Epithelial cell of proximal tubule (primary cell): ENCODE results near the gene KRT80. TPM values are rescaled to one million over a fixed set of nuclear protein-coding genes. Genes with fewer than 3 reads are reported as not detected.

Source experiments
- DNase-seq: peaks from one replicate; pipeline ENCODE4 v3.0.0-alpha.2; 2011; ENCODE audit warnings: low read depth
- H3K4me3 ChIP-seq: 2 replicates; pipeline ENCODE4 v1.5.1; 2011; ENCODE audit warnings: low read depth, mild to moderate bottlenecking, low read length
- total RNA-seq: library from RNA; depleted of rRNA; stranded (reverse); fragments of >200 nt; gene quantifications from 2 replicates; pipeline ENCODE4 v1.2.3, GENCODE V29; 2015
- TF ChIP-seq, protein P1 (sequence below): conservative IDR thresholded peaks from 2 replicates; pipeline ENCODE4 v1.5.1; 2012; ENCODE audit warnings: low read depth, mild to moderate bottlenecking, low read length

The KRT80 gene
- total RNA-seq, 1 donor from 2014 or later: 18.0 TPM

DNA sequence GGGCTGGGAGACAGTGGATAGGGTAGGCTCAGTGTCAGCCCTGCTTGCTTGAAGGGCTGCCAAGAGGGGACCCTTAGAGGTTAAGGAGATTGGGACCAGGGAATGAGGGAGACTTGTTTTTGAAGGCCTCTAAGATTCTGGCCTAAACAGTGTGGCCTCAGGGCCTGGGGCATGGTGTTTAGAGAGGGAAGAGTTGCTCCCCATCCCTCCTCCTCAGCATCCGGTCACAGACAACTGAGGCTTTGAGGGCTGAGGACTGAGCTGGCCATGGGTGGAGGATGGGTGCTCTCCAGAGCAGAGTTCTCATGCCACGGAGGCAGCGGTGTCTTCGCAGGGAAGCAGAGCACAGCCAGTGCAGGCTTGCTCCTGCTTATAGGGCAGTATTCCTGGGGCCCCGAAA is 49.4 kb downstream of the KRT80 start:
- no peak overlapping the region for H3K4me3 ChIP-seq
- no peak for DNase-seq
- TF ChIP-seq, protein P1, sequence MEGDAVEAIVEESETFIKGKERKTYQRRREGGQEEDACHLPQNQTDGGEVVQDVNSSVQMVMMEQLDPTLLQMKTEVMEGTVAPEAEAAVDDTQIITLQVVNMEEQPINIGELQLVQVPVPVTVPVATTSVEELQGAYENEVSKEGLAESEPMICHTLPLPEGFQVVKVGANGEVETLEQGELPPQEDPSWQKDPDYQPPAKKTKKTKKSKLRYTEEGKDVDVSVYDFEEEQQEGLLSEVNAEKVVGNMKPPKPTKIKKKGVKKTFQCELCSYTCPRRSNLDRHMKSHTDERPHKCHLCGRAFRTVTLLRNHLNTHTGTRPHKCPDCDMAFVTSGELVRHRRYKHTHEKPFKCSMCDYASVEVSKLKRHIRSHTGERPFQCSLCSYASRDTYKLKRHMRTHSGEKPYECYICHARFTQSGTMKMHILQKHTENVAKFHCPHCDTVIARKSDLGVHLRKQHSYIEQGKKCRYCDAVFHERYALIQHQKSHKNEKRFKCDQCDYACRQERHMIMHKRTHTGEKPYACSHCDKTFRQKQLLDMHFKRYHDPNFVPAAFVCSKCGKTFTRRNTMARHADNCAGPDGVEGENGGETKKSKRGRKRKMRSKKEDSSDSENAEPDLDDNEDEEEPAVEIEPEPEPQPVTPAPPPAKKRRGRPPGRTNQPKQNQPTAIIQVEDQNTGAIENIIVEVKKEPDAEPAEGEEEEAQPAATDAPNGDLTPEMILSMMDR: no peak

DNA sequence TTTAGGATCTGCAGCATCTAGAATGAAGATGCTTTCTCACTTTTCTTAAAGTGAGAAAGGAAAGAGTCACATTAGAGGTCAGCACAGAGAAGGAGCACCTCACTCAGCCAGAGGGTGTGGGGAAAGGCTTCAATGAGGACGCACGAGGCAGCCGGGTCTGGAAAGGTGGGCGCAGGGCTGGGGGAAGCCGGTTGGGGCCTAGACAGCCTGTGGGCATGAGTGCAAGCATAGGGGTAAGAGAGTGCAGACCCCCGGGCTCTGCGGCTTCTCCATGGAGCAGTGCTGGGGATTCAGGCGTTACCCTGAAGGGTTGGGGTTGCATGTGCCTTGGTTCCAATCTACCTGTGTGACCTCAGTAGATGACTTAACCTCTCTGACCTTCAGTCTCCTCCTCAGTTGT is 49.9 kb downstream of the KRT80 start:
- no peak for DNase-seq
- TF ChIP-seq, protein P1: no peak
- no peak overlapping the region for H3K4me3 ChIP-seq

DNA sequence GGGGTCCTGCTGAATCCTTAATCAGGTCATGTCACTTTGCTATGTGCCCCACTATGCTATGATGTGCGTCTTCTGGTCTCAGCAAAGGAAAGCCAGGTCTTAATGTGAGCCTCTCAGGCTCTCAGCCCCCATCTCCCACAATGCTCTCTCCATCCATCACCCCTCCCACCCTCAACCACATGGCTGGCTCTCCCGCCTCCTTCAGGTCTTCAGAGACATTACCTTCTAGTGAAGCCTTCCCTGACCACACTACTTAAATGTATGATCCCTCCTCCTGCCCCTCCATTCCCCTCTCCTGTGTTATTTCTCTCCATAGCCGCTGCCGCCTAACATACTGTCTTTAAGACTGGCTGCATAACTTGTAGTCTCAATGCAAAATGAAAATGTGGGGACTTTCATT is 50.5 kb downstream of the KRT80 start:
- H3K4me3 ChIP-seq: no peak overlapping the region
- DNase-seq: no peak
- TF ChIP-seq, protein P1: no peak

DNA sequence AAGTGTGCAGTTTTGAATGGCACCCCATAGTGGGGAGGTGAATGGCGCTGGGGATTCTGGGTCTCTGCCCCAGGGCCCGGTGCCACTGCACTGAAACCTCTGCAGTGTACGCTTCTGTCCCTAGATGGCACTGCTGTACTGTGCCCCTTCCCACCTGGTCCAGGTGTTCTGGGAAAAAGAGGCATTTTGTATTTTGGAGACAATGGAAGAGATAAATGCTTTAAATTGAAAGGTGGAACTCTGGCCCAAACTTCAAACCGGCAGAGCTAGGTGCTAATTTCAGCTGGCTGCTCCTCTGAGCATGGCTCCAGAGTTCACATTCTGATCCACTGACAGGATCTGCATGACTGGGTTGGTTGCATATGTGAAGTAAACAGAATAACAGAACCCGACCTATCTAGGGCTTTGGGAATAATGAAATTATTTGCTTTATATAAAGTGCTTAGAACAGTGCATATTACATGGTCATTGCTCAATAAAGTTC is 52.2 kb downstream of the KRT80 start:
- no peak overlapping the region for H3K4me3 ChIP-seq
- TF ChIP-seq, protein P1: peak; percentile 82
- no peak for DNase-seq

DNA sequence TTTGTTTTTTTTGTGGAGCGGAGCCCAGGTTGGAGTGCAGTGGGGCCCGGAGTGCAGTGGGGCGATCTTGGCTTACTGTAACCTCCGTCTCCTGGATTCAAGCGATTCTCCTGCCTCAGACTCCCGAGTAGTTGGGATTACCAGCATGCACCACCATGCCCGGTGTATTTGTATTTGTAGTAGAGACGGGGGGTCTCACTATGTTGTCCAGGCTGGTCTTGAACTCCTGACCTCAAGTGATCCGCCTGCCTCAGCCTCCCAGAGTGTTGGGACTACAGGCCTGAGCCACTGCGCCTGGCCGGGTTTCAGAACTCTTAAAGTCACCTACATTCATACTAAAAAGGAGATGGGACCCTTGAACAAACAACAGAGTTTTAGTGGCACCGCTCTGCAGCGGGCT is 52.7 kb downstream of the KRT80 start:
- no peak for DNase-seq
- TF ChIP-seq, protein P1: no peak
- H3K4me3 ChIP-seq: no peak overlapping the region

DNA sequence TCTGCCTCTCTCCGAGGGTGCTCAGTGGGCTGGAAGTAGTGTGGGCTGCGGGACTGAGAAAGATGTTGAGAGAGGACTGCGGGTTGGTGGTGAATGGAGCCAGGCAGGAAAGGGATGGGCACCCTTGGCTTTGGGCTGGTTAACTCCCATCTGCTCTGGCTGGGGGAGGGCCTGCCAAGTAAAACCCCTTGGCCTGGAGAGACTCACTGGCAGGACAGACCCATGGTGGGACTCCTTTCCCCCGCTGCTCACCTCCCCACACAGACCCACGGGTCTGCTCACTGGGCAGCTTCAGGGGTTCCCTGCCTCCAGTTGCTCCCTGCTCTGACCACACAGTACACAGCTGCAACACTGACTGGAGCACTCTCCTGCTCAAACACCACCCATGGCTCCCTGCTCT is 54.1 kb downstream of the KRT80 start:
- TF ChIP-seq, protein P1: no peak
- H3K4me3 ChIP-seq: no peak overlapping the region
- no peak for DNase-seq

DNA sequence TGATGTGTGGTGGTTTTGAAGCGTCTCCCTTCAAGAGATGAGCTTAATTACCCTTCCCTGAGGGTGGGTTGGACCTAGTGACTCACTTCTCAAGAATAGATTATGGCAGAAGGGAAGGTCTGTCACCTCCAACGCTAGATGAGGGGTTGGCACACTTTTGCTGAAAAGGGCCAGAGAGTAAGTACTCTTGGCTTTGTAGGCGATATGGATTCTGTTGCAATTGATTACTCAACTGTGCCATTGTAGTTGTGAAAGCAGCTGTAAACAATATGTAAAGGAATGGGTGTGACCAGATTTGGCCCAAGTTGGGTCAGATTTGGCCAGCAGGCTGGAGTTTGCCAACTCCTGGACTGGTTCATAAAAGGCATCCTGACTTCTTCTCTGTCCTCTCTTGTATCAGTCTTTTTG is 59.1 kb downstream of the KRT80 start:
- TF ChIP-seq, protein P1: no peak
- H3K4me3 ChIP-seq: no peak overlapping the region
- no peak for DNase-seq
